ENCODE results near the gene TCHH. TPM values are rescaled to one million over a fixed set of nuclear protein-coding genes. Genes with fewer than 3 reads are reported as not detected.

The TCHH gene
- total and polyA plus RNA-seq, 5 experiments from 2014 or later = not detected

- H3K4me1 Mint-ChIP-seq = peaks cover 0 to 2% (median 0%) of the 10 kb centered on the region in 4 donors
- no peak for ATAC-seq
- no peak overlapping the region for H3K27ac Mint-ChIP-seq
- H3K36me3 Mint-ChIP-seq = peaks cover 0 to 19% (median 4%) of the 10 kb centered on the region in 3 donors
- H3K9me3 Mint-ChIP-seq = peaks cover 0 to 25% (median 19%) of the 10 kb centered on the region in 9 donors
- no peak overlapping the region for H3K4me3 Mint-ChIP-seq
- DNase-seq = no peak
- POLR2A ChIA-PET = no interaction called here
- H3K27me3 Mint-ChIP-seq = peaks cover 27 to 43% (median 39%) of the 10 kb centered on the region in 5 donors
These were observed 28.1 kb upstream of the TCHH start for GRCh38 chr1:152143150-152143887.

DNA sequence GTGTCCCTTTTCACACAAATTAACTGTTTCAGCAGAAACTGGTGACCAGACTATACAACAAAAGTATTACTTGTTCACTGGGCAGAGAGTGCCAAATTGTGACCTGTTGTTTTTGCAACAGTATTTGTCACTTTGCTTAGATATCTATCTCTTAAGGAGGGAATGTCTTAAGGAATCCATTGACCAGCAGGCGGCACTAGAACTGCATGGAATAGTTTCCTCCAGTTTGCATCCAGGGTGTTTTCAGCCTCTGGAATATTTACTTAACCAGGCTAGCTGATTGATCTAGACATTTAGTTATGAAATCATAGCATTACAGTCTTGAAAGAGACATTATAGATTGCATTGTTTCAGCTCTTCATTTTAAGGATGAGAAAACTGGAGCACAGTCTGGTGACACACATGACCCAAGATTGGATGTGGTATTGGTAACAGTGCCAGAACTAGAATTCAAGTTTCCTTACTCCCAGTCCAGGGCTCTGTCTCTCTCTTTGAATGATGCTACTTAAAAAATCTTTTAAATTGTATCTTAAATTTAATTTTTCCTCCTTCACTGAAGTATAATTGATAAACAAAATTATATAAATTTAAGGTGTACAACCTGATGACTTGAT is 26.8 kb upstream of the TCHH start:
- peaks cover 0 to 2% (median 0%) of the 10 kb centered on the region in 4 donors for H3K4me1 Mint-ChIP-seq
- H3K27ac Mint-ChIP-seq = no peak overlapping the region
- no peak for ATAC-seq
- POLR2A ChIA-PET = no interaction called here
- H3K4me3 Mint-ChIP-seq = no peak overlapping the region
- H3K36me3 Mint-ChIP-seq = peaks cover 0 to 15% (median 4%) of the 10 kb centered on the region in 3 donors
- peaks cover 0 to 22% (median 13%) of the 10 kb centered on the region in 9 donors for H3K9me3 Mint-ChIP-seq
- H3K27me3 Mint-ChIP-seq = peaks cover 27 to 44% (median 43%) of the 10 kb centered on the region in 5 donors
- DNase-seq = no peak

DNA sequence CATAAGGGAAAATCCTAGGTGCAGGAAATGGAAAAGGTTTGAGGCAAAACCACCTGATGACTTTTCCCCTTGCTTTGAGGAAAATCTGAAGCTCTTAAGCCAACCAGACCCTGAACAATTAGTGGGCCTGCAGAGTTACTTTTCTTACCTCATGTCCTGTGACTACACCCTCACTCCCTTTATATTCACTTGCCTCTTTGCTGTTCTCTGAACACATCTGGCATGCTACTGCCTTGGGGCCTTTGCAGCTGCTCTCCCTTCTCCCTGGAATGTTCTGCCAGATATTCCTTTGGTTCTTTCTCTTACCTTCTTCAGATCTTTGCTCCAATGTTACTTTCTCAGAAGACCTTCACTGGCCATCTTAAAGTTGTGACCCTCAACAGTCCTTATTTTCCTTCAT is 22.0 kb upstream of the TCHH start:
- POLR2A ChIA-PET = no interaction called here
- peaks cover 0 to 25% (median 12%) of the 10 kb centered on the region in 9 donors for H3K9me3 Mint-ChIP-seq
- no peak overlapping the region for H3K4me3 Mint-ChIP-seq
- H3K36me3 Mint-ChIP-seq = peaks cover 0 to 16% (median 2%) of the 10 kb centered on the region in 3 donors
- DNase-seq = no peak
- H3K4me1 Mint-ChIP-seq = no peaks in the 10 kb centered on the region
- no peak for ATAC-seq
- H3K27ac Mint-ChIP-seq = no peak overlapping the region
- H3K27me3 Mint-ChIP-seq = peaks cover 16 to 46% (median 23%) of the 10 kb centered on the region in 5 donors

- H3K27me3 Mint-ChIP-seq = peaks cover 34 to 62% (median 49%) of the 10 kb centered on the region in 5 donors
- DNase-seq = no peak
- POLR2A ChIA-PET = no interaction called here
- peaks cover 0 to 42% (median 23%) of the 10 kb centered on the region in 9 donors for H3K9me3 Mint-ChIP-seq
- H3K4me1 Mint-ChIP-seq = no peaks in the 10 kb centered on the region
- no peak for ATAC-seq
- H3K4me3 Mint-ChIP-seq = no peak overlapping the region
- H3K27ac Mint-ChIP-seq = no peak overlapping the region
- peaks cover 0 to 29% (median 2%) of the 10 kb centered on the region in 3 donors for H3K36me3 Mint-ChIP-seq
These were observed 14.9 kb upstream of the TCHH start for GRCh38 chr1:152130186-152130585.

DNA sequence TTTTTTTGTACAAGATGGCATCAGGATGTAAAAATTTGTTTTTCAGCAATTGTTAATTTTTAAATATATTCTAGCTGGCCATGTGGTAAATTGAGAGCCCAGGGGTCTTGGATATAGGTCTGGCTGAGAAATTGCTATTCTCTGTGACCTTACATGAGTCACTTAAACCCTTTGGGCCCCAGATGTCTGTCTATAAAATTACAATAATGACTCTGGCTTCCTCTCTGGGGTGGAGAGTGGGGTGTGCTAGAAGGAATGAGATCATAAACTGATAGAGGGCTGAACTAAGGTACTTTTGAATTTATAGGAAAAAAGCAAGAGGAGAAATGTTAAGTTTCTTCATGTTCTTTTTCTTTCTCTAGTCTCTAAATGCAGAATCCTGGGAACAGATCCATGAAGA is 12.4 kb upstream of the TCHH start:
- ATAC-seq = no peak
- no peak overlapping the region for H3K27ac Mint-ChIP-seq
- no peak overlapping the region for H3K4me3 Mint-ChIP-seq
- no peak for DNase-seq
- H3K4me1 Mint-ChIP-seq = no peaks in the 10 kb centered on the region
- H3K27me3 Mint-ChIP-seq = peaks cover 33 to 66% (median 49%) of the 10 kb centered on the region in 5 donors
- peaks cover 0 to 22% (median 13%) of the 10 kb centered on the region in 9 donors for H3K9me3 Mint-ChIP-seq
- POLR2A ChIA-PET = no interaction called here
- peaks cover 0 to 18% (median 0%) of the 10 kb centered on the region in 3 donors for H3K36me3 Mint-ChIP-seq

DNA sequence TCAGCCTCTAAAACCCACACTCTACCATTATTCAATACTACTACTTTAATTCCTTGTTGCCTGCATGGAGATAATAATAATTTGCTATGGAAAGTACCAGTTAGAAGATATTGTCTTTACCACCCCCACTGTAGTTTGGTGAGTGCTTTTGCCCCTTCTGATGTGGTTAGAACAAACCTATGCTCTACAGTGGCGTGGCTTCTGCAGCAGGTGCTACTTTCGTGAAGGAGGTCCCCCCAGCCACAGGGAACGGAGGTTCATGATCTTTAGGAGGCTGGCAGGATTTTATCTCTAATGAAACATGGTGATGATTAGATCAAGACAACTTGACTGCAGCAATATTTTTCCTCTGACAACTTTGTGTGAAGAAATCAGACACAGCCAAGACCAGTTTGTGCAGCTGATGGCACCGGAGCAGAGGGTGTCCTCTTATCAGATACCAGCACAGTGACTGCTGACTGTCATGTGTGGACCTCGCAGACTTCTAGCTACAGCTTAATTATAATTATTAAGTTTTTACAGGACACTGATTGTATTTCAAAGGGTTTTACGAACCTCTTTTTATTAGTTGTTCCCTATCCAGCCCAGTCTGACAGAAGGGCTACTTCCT is 10.7 kb upstream of the TCHH start:
- H3K27me3 Mint-ChIP-seq = peaks cover 34 to 72% (median 50%) of the 10 kb centered on the region in 5 donors
- no peak overlapping the region for H3K4me3 Mint-ChIP-seq
- POLR2A ChIA-PET = no interaction called here
- no peak overlapping the region for H3K27ac Mint-ChIP-seq
- no peak for DNase-seq
- peaks cover 0 to 14% (median 7%) of the 10 kb centered on the region in 9 donors for H3K9me3 Mint-ChIP-seq
- H3K36me3 Mint-ChIP-seq = peaks cover 0 to 10% (median 0%) of the 10 kb centered on the region in 3 donors
- ATAC-seq = no peak
- no peaks in the 10 kb centered on the region for H3K4me1 Mint-ChIP-seq

DNA sequence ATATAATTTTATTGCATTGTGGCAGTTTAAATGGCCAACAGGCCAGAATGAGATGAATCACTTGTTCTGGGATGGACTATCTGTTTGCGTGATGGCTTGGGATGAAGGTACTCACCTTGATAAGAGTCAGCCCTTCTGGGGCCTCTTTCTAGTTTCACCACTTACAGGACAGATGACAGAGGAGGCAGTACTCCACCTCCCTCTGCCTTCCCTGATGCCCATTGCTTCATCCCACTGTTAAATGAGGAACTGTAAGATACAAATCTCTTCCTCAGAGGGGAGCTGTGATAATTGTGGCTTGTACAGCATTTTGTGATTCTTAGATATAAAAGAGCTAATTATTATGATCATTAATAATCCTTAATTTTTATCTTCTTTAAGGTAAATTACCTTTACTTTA is 3.7 kb upstream of the TCHH start:
- DNase-seq = no peak

GRCh38 chr1:152112885-152113432 is 2.3 kb downstream of the TCHH start:
- POLR2A ChIA-PET = no interaction called here
- H3K36me3 Mint-ChIP-seq = no peaks in the 10 kb centered on the region
- no peak for DNase-seq
- H3K4me3 Mint-ChIP-seq = no peak overlapping the region
- peaks cover 0 to 7% (median 0%) of the 10 kb centered on the region in 4 donors for H3K4me1 Mint-ChIP-seq
- no peak overlapping the region for H3K27ac Mint-ChIP-seq
- peaks cover 17 to 26% (median 22%) of the 10 kb centered on the region in 5 donors for H3K27me3 Mint-ChIP-seq
- H3K9me3 Mint-ChIP-seq = no peaks in the 10 kb centered on the region
- ATAC-seq = no peak

More for the DNA sequence above, 3.7 kb upstream of the TCHH start:
- Mint-ChIP-seq H3K27me3 (peaks cover 25 to 45% (median 42%) of the 10 kb centered on the region in 5 donors), H3K4me3 (no peak overlapping the region), H3K9me3 (no peaks in the 10 kb centered on the region), H3K36me3 (no peaks in the 10 kb centered on the region), H3K27ac (no peak overlapping the region), H3K4me1 (no peaks in the 10 kb centered on the region)
- POLR2A ChIA-PET = no interaction called here
- no peak for ATAC-seq

GRCh38 chr1:152112101-152112884 is 3.0 kb downstream of the TCHH start:
- Mint-ChIP-seq H3K27me3 (peaks cover 15 to 30% (median 20%) of the 10 kb centered on the region in 5 donors), H3K36me3 (peaks cover 0 to 3% (median 0%) of the 10 kb centered on the region in 3 donors), H3K27ac (no peak overlapping the region), H3K4me3 (no peak overlapping the region), H3K9me3 (no peaks in the 10 kb centered on the region), H3K4me1 (peaks cover 0 to 11% (median 3%) of the 10 kb centered on the region in 4 donors)
- ATAC-seq (no peak), DNase-seq (no peak)
- POLR2A ChIA-PET = no interaction called here

DNA sequence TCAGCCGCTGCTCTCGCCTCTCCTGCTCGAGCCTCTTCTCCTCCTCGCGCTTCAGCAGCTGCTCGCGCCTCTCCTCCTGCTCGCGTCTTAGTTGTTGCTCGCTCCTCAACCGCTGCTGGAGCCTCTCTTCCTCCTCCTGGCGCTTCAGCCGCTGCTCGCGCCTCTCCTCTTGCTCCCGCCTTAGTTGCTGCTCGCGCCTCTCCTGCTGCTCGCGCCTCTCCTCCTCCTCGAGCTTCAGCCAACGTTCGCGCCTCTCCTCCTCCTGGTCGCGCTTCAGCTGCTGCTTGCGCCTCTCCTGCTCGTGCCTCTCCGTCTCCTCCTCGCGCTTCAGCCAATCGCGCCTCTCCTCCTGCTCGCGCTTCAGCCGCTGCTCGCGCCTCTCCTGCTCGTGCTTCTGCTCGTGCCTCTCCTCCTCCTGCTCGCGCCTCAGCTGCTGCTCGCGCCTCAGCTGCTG is 3.7 kb downstream of the TCHH start:
- H3K9me3 Mint-ChIP-seq = no peaks in the 10 kb centered on the region
- peaks cover 0 to 11% (median 3%) of the 10 kb centered on the region in 4 donors for H3K4me1 Mint-ChIP-seq
- no peak overlapping the region for H3K27ac Mint-ChIP-seq
- H3K4me3 Mint-ChIP-seq = no peak overlapping the region
- DNase-seq = no peak
- H3K27me3 Mint-ChIP-seq = peaks cover 8 to 31% (median 13%) of the 10 kb centered on the region in 5 donors
- POLR2A ChIA-PET = interaction anchor here (0.6 to 0.8 kb wide), 2 partner anchors 76 to 840 kb away, joined by 5 to 8 read pairs; no protein-coding TSS in a partner anchor
- peaks cover 0 to 3% (median 0%) of the 10 kb centered on the region in 3 donors for H3K36me3 Mint-ChIP-seq
- ATAC-seq = peak in 1 of 2 donors; percentile 32

DNA sequence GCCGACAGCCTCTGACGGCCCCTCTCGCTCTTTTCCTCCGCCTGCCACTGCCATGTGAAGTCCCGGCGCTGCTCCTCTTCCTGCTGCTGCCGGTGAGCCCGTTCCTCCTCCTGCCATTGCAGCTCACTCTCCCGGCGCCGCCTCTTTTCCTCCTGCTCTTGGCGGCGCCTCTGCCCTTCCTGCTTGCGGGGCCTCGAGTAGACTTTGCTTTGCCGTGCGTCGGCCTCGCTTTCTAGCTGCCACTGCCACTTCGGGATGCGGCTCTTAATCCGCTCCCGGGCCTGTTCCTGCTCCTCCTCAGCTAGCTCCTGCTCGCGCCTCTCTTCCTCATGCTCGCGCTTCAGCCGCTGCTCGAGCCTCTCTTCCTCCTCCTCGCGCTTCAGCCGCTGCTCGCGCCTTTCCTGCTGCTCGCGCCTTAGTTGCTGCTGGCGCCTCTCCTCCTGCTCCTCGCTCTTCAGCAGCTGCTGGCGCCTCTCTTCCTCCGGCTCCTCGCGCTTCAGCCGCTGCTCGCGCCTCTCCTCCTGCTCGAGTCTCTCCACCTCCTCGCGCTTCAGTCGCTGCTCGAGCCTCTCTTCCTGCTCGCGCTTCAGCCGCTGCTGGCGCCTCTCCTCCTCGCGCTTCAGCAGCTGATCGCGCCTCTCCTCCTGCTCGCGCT is 4.3 kb downstream of the TCHH start:
- no peaks in the 10 kb centered on the region for H3K9me3 Mint-ChIP-seq
- peaks cover 2 to 27% (median 14%) of the 10 kb centered on the region in 5 donors for H3K27me3 Mint-ChIP-seq
- no peak overlapping the region for H3K27ac Mint-ChIP-seq
- H3K36me3 Mint-ChIP-seq = peaks cover 0 to 3% (median 0%) of the 10 kb centered on the region in 3 donors
- DNase-seq (peak in 2 of 10 donors; percentile 8 to 24), ATAC-seq (peak; percentile 68 to 72)
- POLR2A ChIA-PET = interaction anchor here (0.6 to 0.8 kb wide), 2 partner anchors 75 to 840 kb away, joined by 5 to 8 read pairs; no protein-coding TSS in a partner anchor
- H3K4me3 Mint-ChIP-seq = no peak overlapping the region
- H3K4me1 Mint-ChIP-seq = peaks cover 0 to 11% (median 3%) of the 10 kb centered on the region in 4 donors

All from naive thymus-derived CD8-positive, alpha-beta T cell (primary cell).